Progenitor cell of endocrine pancreas (in vitro differentiated cells): ENCODE results near the gene IFI30. TPM values are rescaled to one million over a fixed set of nuclear protein-coding genes. Genes with fewer than 3 reads are reported as not detected.
A peak's percentile ranks its signal among the peaks of the same experiment; 100 is the strongest.

Experiments
- DNase-seq: peaks from one replicate; pipeline ENCODE4 v3.0.0; 2021; ENCODE audit warnings: low spot score; ENCODE audit not compliant: unreplicated experiment
- H3K27ac Mint-ChIP-seq: 2 replicates; pipeline ENCODE4 v1.8.0; 2021; ENCODE audit warnings: mild to moderate bottlenecking, moderate library complexity, mixed read lengths
- H3K27me3 Mint-ChIP-seq: 2 replicates; pipeline ENCODE4 v1.8.0; 2021; ENCODE audit warnings: mixed read lengths
- H3K36me3 Mint-ChIP-seq: 2 replicates; pipeline ENCODE4 v1.8.0; 2022; ENCODE audit warnings: mixed read lengths; ENCODE audit not compliant: insufficient read depth
- H3K4me1 Mint-ChIP-seq: 2 replicates; pipeline ENCODE4 v1.8.0; 2021; ENCODE audit warnings: low read depth, mixed read lengths
- H3K4me3 Mint-ChIP-seq: 2 replicates; pipeline ENCODE4 v1.8.0; 2021; ENCODE audit warnings: low read depth, mild to moderate bottlenecking, moderate library complexity, mixed read lengths
- H3K9me3 Mint-ChIP-seq: 2 replicates; pipeline ENCODE4 v1.8.0; 2021; ENCODE audit warnings: low read depth, mixed read lengths
- total RNA-seq: library from RNA; stranded (reverse); gene quantifications from 2 replicates; pipeline ENCODE4 v1.2.1, GENCODE V29; 2021
- TF ChIP-seq, protein P1 (sequence below): fragments of 200-600 bp; sonication (generic); IDR thresholded peaks from one replicate; pipeline ENCODE4 v1.5.0; 2021; ENCODE audit warnings: antibody characterized with exemption, mild to moderate bottlenecking; ENCODE audit not compliant: unreplicated experiment

IFI30 gene
- total RNA-seq, 1 donor from 2014 or later, result not detected

GRCh38 chr19:18130523-18131242, 42.9 kb upstream of the IFI30 start:
- Mint-ChIP-seq H3K27ac (peak overlapping the region; percentile 67), H3K9me3 (no peaks in the 10 kb centered on the region), H3K36me3 (peaks cover 15% of the 10 kb centered on the region), H3K4me3 (no peak overlapping the region), H3K4me1 (peaks cover 4% of the 10 kb centered on the region), H3K27me3 (no peaks in the 10 kb centered on the region)
- TF ChIP-seq, protein P1, sequence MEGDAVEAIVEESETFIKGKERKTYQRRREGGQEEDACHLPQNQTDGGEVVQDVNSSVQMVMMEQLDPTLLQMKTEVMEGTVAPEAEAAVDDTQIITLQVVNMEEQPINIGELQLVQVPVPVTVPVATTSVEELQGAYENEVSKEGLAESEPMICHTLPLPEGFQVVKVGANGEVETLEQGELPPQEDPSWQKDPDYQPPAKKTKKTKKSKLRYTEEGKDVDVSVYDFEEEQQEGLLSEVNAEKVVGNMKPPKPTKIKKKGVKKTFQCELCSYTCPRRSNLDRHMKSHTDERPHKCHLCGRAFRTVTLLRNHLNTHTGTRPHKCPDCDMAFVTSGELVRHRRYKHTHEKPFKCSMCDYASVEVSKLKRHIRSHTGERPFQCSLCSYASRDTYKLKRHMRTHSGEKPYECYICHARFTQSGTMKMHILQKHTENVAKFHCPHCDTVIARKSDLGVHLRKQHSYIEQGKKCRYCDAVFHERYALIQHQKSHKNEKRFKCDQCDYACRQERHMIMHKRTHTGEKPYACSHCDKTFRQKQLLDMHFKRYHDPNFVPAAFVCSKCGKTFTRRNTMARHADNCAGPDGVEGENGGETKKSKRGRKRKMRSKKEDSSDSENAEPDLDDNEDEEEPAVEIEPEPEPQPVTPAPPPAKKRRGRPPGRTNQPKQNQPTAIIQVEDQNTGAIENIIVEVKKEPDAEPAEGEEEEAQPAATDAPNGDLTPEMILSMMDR, result no peak
- DNase-seq, result no peak

DNA sequence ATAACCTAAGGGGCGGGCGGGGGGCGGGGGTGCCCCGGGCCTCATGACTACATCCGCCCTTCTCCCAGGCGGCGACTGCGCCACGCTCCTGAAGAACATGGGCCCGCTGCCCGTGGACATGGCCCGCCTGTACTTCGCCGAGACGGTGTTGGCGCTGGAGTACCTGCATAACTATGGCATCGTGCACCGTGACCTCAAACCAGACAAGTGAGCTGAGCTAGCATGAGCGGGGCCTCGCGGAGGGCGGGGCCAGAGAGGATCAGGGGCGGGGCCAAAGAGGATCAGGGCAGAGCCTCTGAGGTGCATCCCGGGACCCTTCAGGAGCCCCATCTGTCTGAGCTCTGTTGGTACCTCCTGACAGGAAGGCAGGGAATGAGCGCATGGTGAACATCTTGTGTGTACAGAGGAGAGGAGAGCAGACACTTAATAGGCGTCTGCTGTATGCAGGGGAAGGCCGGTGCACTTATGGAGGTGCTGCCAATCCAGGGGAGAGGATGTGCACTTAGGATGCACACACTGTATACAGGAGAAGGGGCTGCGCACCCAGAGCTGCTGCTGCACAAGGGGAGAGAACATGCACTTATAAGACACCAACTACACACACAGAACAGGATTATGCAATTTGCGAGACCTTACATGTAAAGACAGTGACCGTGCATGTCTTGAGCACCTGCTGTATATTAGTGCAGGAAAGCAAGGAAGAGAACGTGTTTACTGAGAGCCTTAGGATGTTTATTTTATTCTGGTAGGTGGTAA, 41.6 kb upstream of the IFI30 start:
- Mint-ChIP-seq H3K4me1 (peaks cover 9% of the 10 kb centered on the region), H3K9me3 (no peaks in the 10 kb centered on the region), H3K27ac (no peak overlapping the region), H3K27me3 (no peaks in the 10 kb centered on the region), H3K36me3 (peaks cover 14% of the 10 kb centered on the region), H3K4me3 (no peak overlapping the region)
- TF ChIP-seq, protein P1, result no peak
- no peak for DNase-seq

DNA sequence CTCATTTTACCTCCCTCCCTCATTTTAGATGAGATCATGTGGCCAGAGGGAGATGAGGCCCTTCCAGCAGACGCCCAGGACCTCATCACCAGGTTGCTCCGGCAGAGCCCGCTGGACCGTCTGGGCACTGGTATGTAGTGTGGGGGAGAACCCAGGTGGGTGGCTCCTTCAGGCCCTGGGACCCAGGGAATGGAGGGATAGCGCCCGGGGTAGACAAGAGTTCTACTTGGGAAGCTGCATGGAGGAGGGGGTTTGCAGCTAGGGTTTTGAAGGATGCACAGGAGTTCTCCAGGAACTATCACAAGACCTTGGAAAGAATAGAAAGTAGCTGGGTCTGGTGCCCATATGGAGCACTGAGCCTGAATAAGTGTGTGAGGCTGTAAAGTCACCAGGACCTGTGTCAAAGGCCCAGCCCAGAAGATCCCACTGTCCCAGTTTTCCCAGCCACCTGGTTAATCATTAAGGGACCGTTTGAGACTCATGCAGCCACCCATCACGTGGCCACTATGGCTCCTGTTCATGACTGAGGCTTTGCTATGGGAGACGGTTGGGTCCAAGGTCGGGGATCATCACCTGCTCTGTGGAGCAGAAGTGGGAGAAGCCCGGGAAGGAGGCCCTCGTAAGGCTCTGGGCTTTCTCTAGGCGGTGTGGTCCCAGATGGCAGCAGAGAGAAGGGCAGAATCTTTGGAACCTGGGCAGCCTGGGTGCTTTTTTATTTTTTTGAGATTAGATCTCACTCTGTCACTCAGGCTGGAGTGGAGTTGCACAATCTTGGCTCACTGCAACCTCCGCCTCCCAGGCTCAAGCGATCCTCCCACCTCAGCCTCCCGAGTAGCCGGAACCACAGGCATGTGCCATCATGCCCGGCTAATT, 37.7 kb upstream of the IFI30 start:
- no peaks in the 10 kb centered on the region for H3K9me3 Mint-ChIP-seq
- peaks cover 18% of the 10 kb centered on the region for H3K36me3 Mint-ChIP-seq
- H3K27ac Mint-ChIP-seq, result no peak overlapping the region
- no peak for DNase-seq
- H3K4me3 Mint-ChIP-seq, result no peak overlapping the region
- TF ChIP-seq, protein P1, result no peak
- H3K4me1 Mint-ChIP-seq, result peaks cover 9% of the 10 kb centered on the region
- H3K27me3 Mint-ChIP-seq, result no peaks in the 10 kb centered on the region

- no peak overlapping the region for H3K4me3 Mint-ChIP-seq
- H3K36me3 Mint-ChIP-seq, result peaks cover 15% of the 10 kb centered on the region
- H3K4me1 Mint-ChIP-seq, result peaks cover 9% of the 10 kb centered on the region
- H3K27me3 Mint-ChIP-seq, result no peaks in the 10 kb centered on the region
- no peak overlapping the region for H3K27ac Mint-ChIP-seq
- TF ChIP-seq, protein P1, result no peak
- H3K9me3 Mint-ChIP-seq, result no peaks in the 10 kb centered on the region
- no peak for DNase-seq
Observed at GRCh38 chr19:18137242-18137641, 36.4 kb upstream of the IFI30 start.
